NCI-H2081 (cell line): ENCODE data around the gene FRMD3.
A peak's percentile ranks its signal among the peaks of the same experiment; 100 is the strongest.

Source experiments
- DNase-seq, 2 experiments: peaks; one replicate each; lab custom pipeline; 2025; lab: John Stamatoyannopoulos, UW

FRMD3 gene

GRCh38 chr9:83432877-83433550, 105.2 kb downstream of the FRMD3 start:
- DNase-seq, result no peak

GRCh38 chr9:83432104-83432627, 106.0 kb downstream of the FRMD3 start:
- DNase-seq, result no peak

- DNase-seq, result no peak
Observed at GRCh38 chr9:83431101-83432060, 106.8 kb downstream of the FRMD3 start.

GRCh38 chr9:83430681-83431080, 107.5 kb downstream of the FRMD3 start:
- DNase-seq, result no peak

GRCh38 chr9:83429229-83429628, 109.0 kb downstream of the FRMD3 start:
- no peak for DNase-seq

GRCh38 chr9:83425240-83425639, 113.0 kb downstream of the FRMD3 start:
- no peak for DNase-seq

- no peak for DNase-seq
Observed at GRCh38 chr9:83424831-83425230, 113.4 kb downstream of the FRMD3 start.

- DNase-seq, result no peak
Observed at GRCh38 chr9:83423815-83424707, 114.1 kb downstream of the FRMD3 start.

- DNase-seq, result no peak
Observed at GRCh38 chr9:83422527-83422926, 115.7 kb downstream of the FRMD3 start.

GRCh38 chr9:83420486-83420885, 117.7 kb downstream of the FRMD3 start:
- DNase-seq, result no peak

GRCh38 chr9:83419961-83420360, 118.2 kb downstream of the FRMD3 start:
- DNase-seq, result no peak

- no peak for DNase-seq
Observed at GRCh38 chr9:83418283-83418682, 119.9 kb downstream of the FRMD3 start.

- peak; percentile 48 to 79 for DNase-seq
Observed at GRCh38 chr9:83413367-83413766, 124.8 kb downstream of the FRMD3 start.

GRCh38 chr9:83410701-83411100, 127.5 kb downstream of the FRMD3 start:
- DNase-seq, result no peak

GRCh38 chr9:83406921-83407320, 131.3 kb downstream of the FRMD3 start:
- DNase-seq, result no peak

- no peak for DNase-seq
Observed at GRCh38 chr9:83405759-83406158, 132.4 kb downstream of the FRMD3 start.

- peak in 1 of 2 experiments; percentile 9 for DNase-seq
Observed at GRCh38 chr9:83403527-83404238, 134.5 kb downstream of the FRMD3 start.

GRCh38 chr9:83401328-83401900, 136.8 kb downstream of the FRMD3 start:
- no peak for DNase-seq

GRCh38 chr9:83396813-83397212, 141.4 kb downstream of the FRMD3 start:
- DNase-seq, result no peak

GRCh38 chr9:83396342-83396741, 141.9 kb downstream of the FRMD3 start:
- no peak for DNase-seq

- DNase-seq, result no peak
Observed at GRCh38 chr9:83392228-83392627, 146.0 kb downstream of the FRMD3 start.
